NB4 (cell line): ENCODE measurements around the gene NOB1.

Experiments used
- POLR2A ChIP-seq: IDR thresholded peaks from 2 replicates; pipeline ENCODE4 v1.6.1; 2011; ENCODE audit warnings: mild to moderate bottlenecking; ENCODE audit not compliant: insufficient read length; ENCODE audit errors: extremely low read depth
- TF ChIP-seq, protein P1 (sequence below): IDR thresholded peaks from one replicate; pipeline ENCODE4 v1.5.1; 2012; ENCODE audit warnings: low read depth, low read length

DNA sequence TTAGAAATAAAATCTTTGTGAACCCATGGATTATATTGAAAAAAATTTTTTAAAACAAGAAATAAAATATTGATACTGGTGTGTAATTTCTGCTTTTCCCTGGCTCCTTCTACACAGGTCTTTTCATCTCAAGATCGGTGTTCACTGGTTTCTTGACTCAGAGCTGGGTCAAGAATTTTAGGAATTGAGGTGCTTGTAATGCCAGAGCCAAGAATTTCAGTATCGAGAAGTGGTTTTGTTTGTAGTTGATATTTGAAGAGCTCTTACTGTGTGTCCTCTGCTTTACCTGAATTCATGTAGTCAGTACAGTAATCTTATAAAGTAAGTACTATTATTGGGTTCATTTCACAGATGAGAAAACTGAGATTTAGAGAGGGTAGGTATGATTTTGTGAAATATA is 14.7 kb upstream of the NOB1 start:
- TF ChIP-seq, protein P1, sequence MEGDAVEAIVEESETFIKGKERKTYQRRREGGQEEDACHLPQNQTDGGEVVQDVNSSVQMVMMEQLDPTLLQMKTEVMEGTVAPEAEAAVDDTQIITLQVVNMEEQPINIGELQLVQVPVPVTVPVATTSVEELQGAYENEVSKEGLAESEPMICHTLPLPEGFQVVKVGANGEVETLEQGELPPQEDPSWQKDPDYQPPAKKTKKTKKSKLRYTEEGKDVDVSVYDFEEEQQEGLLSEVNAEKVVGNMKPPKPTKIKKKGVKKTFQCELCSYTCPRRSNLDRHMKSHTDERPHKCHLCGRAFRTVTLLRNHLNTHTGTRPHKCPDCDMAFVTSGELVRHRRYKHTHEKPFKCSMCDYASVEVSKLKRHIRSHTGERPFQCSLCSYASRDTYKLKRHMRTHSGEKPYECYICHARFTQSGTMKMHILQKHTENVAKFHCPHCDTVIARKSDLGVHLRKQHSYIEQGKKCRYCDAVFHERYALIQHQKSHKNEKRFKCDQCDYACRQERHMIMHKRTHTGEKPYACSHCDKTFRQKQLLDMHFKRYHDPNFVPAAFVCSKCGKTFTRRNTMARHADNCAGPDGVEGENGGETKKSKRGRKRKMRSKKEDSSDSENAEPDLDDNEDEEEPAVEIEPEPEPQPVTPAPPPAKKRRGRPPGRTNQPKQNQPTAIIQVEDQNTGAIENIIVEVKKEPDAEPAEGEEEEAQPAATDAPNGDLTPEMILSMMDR, result no peak
- no peak for TF ChIP-seq POLR2A
